ENCODE results near the gene IFITM1. TPM values are rescaled to one million over a fixed set of nuclear protein-coding genes. Genes with fewer than 3 reads are reported as not detected.

The IFITM1 gene
- polyA plus RNA-seq, 3 donors, result 26.0 to 49.5 (median 36.3) TPM

GRCh38 chr11:297051-297585, 16.7 kb upstream of the IFITM1 start:
- Histone ChIP-seq H3K27ac (ENCODE audit: low read depth in 1 of 2, low read length in 2 of 2) (no peak overlapping the region), H3K79me2 (ENCODE audit: insufficient read depth, low read length) (no peaks in the 10 kb centered on the region), H3K27me3 (ENCODE audit: control insufficient read depth in 2 of 2, insufficient read depth in 2 of 2, low read length in 2 of 2) (peaks cover 0 to 6% of the 10 kb centered on the region in 2 donors), H3K9ac (ENCODE audit: insufficient read depth, low read length, poor library complexity, severe bottlenecking) (no peak overlapping the region), H3K4me3 (replicated peaks in 1 of 3; ENCODE audit: low read depth in 2 of 3, low read length in 3 of 3) (no peak overlapping the region), H4K20me1 (ENCODE audit: insufficient read depth, low read length) (no peaks in the 10 kb centered on the region), H3K4me2 (replicated peaks; ENCODE audit: extremely low read depth, low read length, poor library complexity, severe bottlenecking) (no peak overlapping the region), H3K36me3 (replicated peaks in 1 of 2; ENCODE audit: control insufficient read depth in 1 of 2, insufficient read depth in 2 of 2, low read length in 2 of 2) (no peaks in the 10 kb centered on the region), H2AFZ (ENCODE audit: insufficient read depth, low read depth, low read length, poor library complexity, severe bottlenecking) (no peak overlapping the region), H3K4me1 (ENCODE audit: control insufficient read depth in 1 of 2, insufficient read depth in 2 of 2, low read length in 2 of 2) (peaks cover 7 to 9% of the 10 kb centered on the region in 2 donors), H3K9me3 (replicated peaks in 1 of 2; ENCODE audit: control insufficient read depth in 1 of 2, insufficient read depth in 1 of 2, low read length in 2 of 2) (no peaks in the 10 kb centered on the region)
- Mint-ChIP-seq H3K27ac (no peak overlapping the region), H3K4me1 (peaks cover 6% of the 10 kb centered on the region), H3K4me3 (peak overlapping the region in 1 of 2 donors; percentile 15), H3K36me3 (peaks cover 2 to 6% of the 10 kb centered on the region in 2 donors), H3K9me3 (no peaks in the 10 kb centered on the region), H3K27me3 (ENCODE audit: low read depth in 3 of 3) (peaks cover 15 to 53% (median 25%) of the 10 kb centered on the region in 3 donors)
- no peak for DNase-seq
- no peak for TF ChIP-seq CTCF (IDR thresholded peaks at IDR 0.05)
- WGBS (ENCODE audit: insufficient coverage), result 73% methylated on average over 8 of the region's 13 CpGs
- intact Hi-C loops (cut with micrococcal nuclease), result no loop called here

GRCh38 chr11:297586-298405, 16.0 kb upstream of the IFITM1 start:
- peaks cover 2 to 6% of the 10 kb centered on the region in 2 donors for H3K36me3 Mint-ChIP-seq
- WGBS (ENCODE audit: insufficient coverage), result 68% methylated on average over 25 of the region's 26 CpGs
- DNase-seq, result no peak
- H3K4me1 Mint-ChIP-seq, result peaks cover 7% of the 10 kb centered on the region
- Histone ChIP-seq H3K4me2 (replicated peaks; ENCODE audit: extremely low read depth, low read length, poor library complexity, severe bottlenecking) (no peak overlapping the region), H3K27me3 (ENCODE audit: control insufficient read depth in 2 of 2, insufficient read depth in 2 of 2, low read length in 2 of 2) (peaks cover 0 to 6% of the 10 kb centered on the region in 2 donors), H3K9me3 (replicated peaks in 1 of 2; ENCODE audit: control insufficient read depth in 1 of 2, insufficient read depth in 1 of 2, low read length in 2 of 2) (no peaks in the 10 kb centered on the region), H3K9ac (ENCODE audit: insufficient read depth, low read length, poor library complexity, severe bottlenecking) (no peak overlapping the region), H3K4me3 (replicated peaks in 1 of 3; ENCODE audit: low read depth in 2 of 3, low read length in 3 of 3) (no peak overlapping the region), H3K27ac (ENCODE audit: low read depth in 1 of 2, low read length in 2 of 2) (no peak overlapping the region), H3K36me3 (replicated peaks in 1 of 2; ENCODE audit: control insufficient read depth in 1 of 2, insufficient read depth in 2 of 2, low read length in 2 of 2) (no peaks in the 10 kb centered on the region), H4K20me1 (ENCODE audit: insufficient read depth, low read length) (no peaks in the 10 kb centered on the region), H2AFZ (ENCODE audit: insufficient read depth, low read depth, low read length, poor library complexity, severe bottlenecking) (no peak overlapping the region), H3K4me1 (ENCODE audit: control insufficient read depth in 1 of 2, insufficient read depth in 2 of 2, low read length in 2 of 2) (peaks cover 7 to 9% of the 10 kb centered on the region in 2 donors), H3K79me2 (ENCODE audit: insufficient read depth, low read length) (no peaks in the 10 kb centered on the region)
- peaks cover 17 to 55% (median 23%) of the 10 kb centered on the region in 3 donors for H3K27me3 Mint-ChIP-seq (ENCODE audit: low read depth in 3 of 3)
- peak overlapping the region in 1 of 2 donors; percentile 64 for H3K4me3 Mint-ChIP-seq
- intact Hi-C loops (cut with micrococcal nuclease), result no loop called here
- H3K27ac Mint-ChIP-seq, result peak overlapping the region in 3 of 7 donors; percentile 32 to 80 (median 57)
- H3K9me3 Mint-ChIP-seq, result no peaks in the 10 kb centered on the region
- TF ChIP-seq CTCF (IDR thresholded peaks at IDR 0.05), result no peak
